B cell (primary cell): ENCODE results near the gene RPTOR. TPM values are rescaled to one million over a fixed set of nuclear protein-coding genes. Genes with fewer than 3 reads are reported as not detected.

Experiments
- ATAC-seq: fragments of 200-7000 bp; cut with Tn5 transposase; one replicate; pipeline ENCODE4 v1.10.0; 2021; ENCODE audit warnings: low read depth, mild to moderate bottlenecking, moderate number of reproducible peaks, moderate library complexity
- CTCF ChIA-PET: fragments of 350-600 bp; sonication (Branson Sonifier 250); formaldehyde crosslinking; loops from one replicate; lab custom pipeline; 2021; ENCODE audit warnings: antibody characterized with exemption, inconsistent platforms; lab: Charles Lee
- POLR2A ChIA-PET: fragments of 350-600 bp; sonication (Branson Sonifier 250); formaldehyde crosslinking; loops from one replicate; lab custom pipeline; 2021; ENCODE audit warnings: antibody characterized with exemption; lab: Charles Lee
- DNase-seq: peaks from one replicate; pipeline ENCODE4 v3.0.0; 2013
- H2AFZ ChIP-seq: 2 replicates; pipeline ENCODE4 v1.6.1; 2012; ENCODE audit warnings: mild to moderate bottlenecking, low read depth, low read length; ENCODE audit not compliant: insufficient read depth, poor library complexity, severe bottlenecking
- H3K27ac ChIP-seq, 2 donors: 1 replicate in 1 of 2; 2 replicates in 1 of 2; pipeline ENCODE4 v1.5.1; 2012 to 2013; ENCODE audit warnings: low read length in 2 of 2, mild to moderate bottlenecking in 2 of 2, moderate library complexity in 1 of 2
- H3K27me3 ChIP-seq, 4 experiments: fragments of 200-600 bp in 1 of 4; sonication (generic) in 1 of 4; replicated peaks in 1 of 4; 1 replicate in 2 of 4; 2 replicates in 2 of 4; pipeline versions ENCODE4 v1.6.1 to v1.7.0; 2013 to 2016; ENCODE audit warnings: low read length in 3 of 4, mild to moderate bottlenecking in 2 of 4, mixed read lengths in 1 of 4, moderate library complexity in 1 of 4; ENCODE audit not compliant: insufficient read depth in 4 of 4, control insufficient read depth in 3 of 4; ENCODE audit errors: control extremely low read depth in 1 of 4
- H3K36me3 ChIP-seq, 2 experiments: replicated peaks in 1 of 2; 1 replicate in 1 of 2; 2 replicates in 1 of 2; pipeline versions ENCODE4 v1.6.1 to v1.7.1; 2013; ENCODE audit warnings: low read length in 1 of 2; ENCODE audit not compliant: insufficient read depth in 2 of 2, control insufficient read depth in 1 of 2; ENCODE audit errors: control extremely low read depth in 1 of 2, extremely low read depth in 1 of 2
- H3K4me1 ChIP-seq, 2 donors: fragments of 200-600 bp in 1 of 2; sonication (generic) in 1 of 2; 1 replicate in 1 of 2; 2 replicates in 1 of 2; pipeline versions ENCODE4 v1.5.1 to v1.6.1; 2013 to 2017; ENCODE audit warnings: low read length in 2 of 2; ENCODE audit not compliant: control insufficient read depth in 2 of 2, insufficient read depth in 2 of 2
- H3K4me2 ChIP-seq: replicated peaks from 2 replicates; pipeline ENCODE3; 2012; ENCODE audit warnings: mild to moderate bottlenecking, low read depth, low read length; ENCODE audit not compliant: poor library complexity, severe bottlenecking
- H3K4me3 ChIP-seq, 5 experiments: fragments of 200-600 bp in 1 of 5; sonication (generic) in 1 of 5; 1 replicate in 3 of 5; 2 replicates in 2 of 5; pipeline versions ENCODE4 v1.5.1 to v1.7.0; 2011 to 2016; ENCODE audit warnings: low read length in 4 of 5, mild to moderate bottlenecking in 4 of 5, low read depth in 2 of 5, control low read depth in 1 of 5, moderate library complexity in 1 of 5; ENCODE audit not compliant: insufficient read depth in 1 of 5; ENCODE audit errors: control extremely low read depth in 1 of 5, extremely low read depth in 1 of 5
- H3K79me2 ChIP-seq: fragments of 200-600 bp; sonication (generic); one replicate; pipeline ENCODE4 v1.6.0; 2016; ENCODE audit warnings: low read length; ENCODE audit not compliant: control insufficient read depth, insufficient read depth
- H3K9ac ChIP-seq: fragments of 200-600 bp; sonication (generic); 2 replicates; pipeline ENCODE4 v1.6.1; 2017; ENCODE audit warnings: mild to moderate bottlenecking, low read length, moderate library complexity
- H3K9me3 ChIP-seq, 3 donors: one replicate each; pipeline versions ENCODE4 v1.6.1 to v1.7.1; 2013; ENCODE audit warnings: low read length in 2 of 3; ENCODE audit not compliant: control insufficient read depth in 2 of 3, insufficient read depth in 1 of 3; ENCODE audit errors: control extremely low read depth in 1 of 3
- H4K20me1 ChIP-seq: 2 replicates; pipeline ENCODE4 v1.6.0; 2012; ENCODE audit warnings: mild to moderate bottlenecking, low read length; ENCODE audit not compliant: insufficient read depth, control insufficient read depth, poor library complexity, severe bottlenecking
- H3K27ac Mint-ChIP-seq: one replicate; pipeline ENCODE4 v1.8.0; 2021; ENCODE audit warnings: mixed read lengths
- H3K27me3 Mint-ChIP-seq: one replicate; pipeline ENCODE4 v1.8.0; 2021; ENCODE audit warnings: mixed read lengths
- H3K4me1 Mint-ChIP-seq: one replicate; pipeline ENCODE4 v1.8.0; 2021; ENCODE audit warnings: mixed read lengths
- H3K4me3 Mint-ChIP-seq: one replicate; pipeline ENCODE4 v1.8.0; 2021; ENCODE audit warnings: mixed read lengths
- H3K9me3 Mint-ChIP-seq: one replicate; pipeline ENCODE4 v1.8.0; 2022; ENCODE audit warnings: mixed read lengths; ENCODE audit not compliant: insufficient read depth
- CTCF ChIP-seq: fragments of 200-600 bp; IDR thresholded peaks from one replicate; pipeline ENCODE4 v1.8.0; 2022; ENCODE audit warnings: antibody characterized with exemption, mild to moderate bottlenecking
- EZH2 ChIP-seq: IDR thresholded peaks from 2 replicates; pipeline ENCODE4 v1.6.1; 2012; ENCODE audit warnings: borderline replicate concordance, low read depth, mild to moderate bottlenecking, moderate library complexity, low read length; ENCODE audit not compliant: insufficient read depth, poor library complexity, severe bottlenecking
- WGBS: methylation state at CpG from one replicate; pipeline ENCODE4 v1.1.5; 2013; ENCODE audit warnings: missing lambda C conversion rate; ENCODE audit not compliant: insufficient coverage; 5-methylcytosine and 5-hydroxymethylcytosine counted together
- intact Hi-C: fragments of 100-400 bp; cut with micrococcal nuclease; formaldehyde crosslinking; loops from one replicate; pipeline ENCODE4 v1.10.0; 2022
- polyA plus RNA-seq: library from polyadenylated mRNA; depleted of rRNA; stranded (reverse); fragments of >200 nt; gene quantifications from 2 replicates; pipeline ENCODE4 v1.2.3, GENCODE V29; 2012
- total RNA-seq, 2 donors: library from RNA; stranded (reverse); fragments of 120-200 nt in 1 of 2; gene quantifications; 1 replicate in 1 of 2; 2 replicates in 1 of 2; pipeline versions ENCODE4 v1.2.3 to v1.2.4, GENCODE V29; 2013 to 2022

The RPTOR gene
- total and polyA plus RNA-seq, 2 donors (not counting 1 experiment from before 2014, with no cell fraction given), result 13.4 to 58.8 TPM

GRCh38 chr17:80986816-80987475 is 442.3 kb downstream of the RPTOR start:
- peaks cover 33% of the 10 kb centered on the region for H3K4me1 Mint-ChIP-seq
- ATAC-seq (peak; percentile 16), DNase-seq (peak; percentile 41)
- Histone ChIP-seq H3K4me3 (no peak overlapping the region), H3K79me2 (peaks cover 5% of the 10 kb centered on the region), H3K36me3 (no peaks in the 10 kb centered on the region), H3K9me3 (no peaks in the 10 kb centered on the region), H3K27ac (peak overlapping the region in 1 of 2 donors; percentile 59), H3K4me2 (peak overlapping the region; percentile 66), H3K9ac (no peak overlapping the region), H2AFZ (peak overlapping the region; percentile 50), H4K20me1 (no peaks in the 10 kb centered on the region), H3K27me3 (no peaks in the 10 kb centered on the region), H3K4me1 (peaks cover 24 to 47% of the 10 kb centered on the region in 2 donors)
- ChIA-PET POLR2A (no interaction called here), CTCF (interaction anchor here (0.8 to 1.3 kb wide), 4 partner anchors 17 to 412 kb away, joined by 3 to 6 read pairs (median 4); no protein-coding TSS in a partner anchor)
- H3K4me3 Mint-ChIP-seq, result peak overlapping the region; percentile 32
- no peaks in the 10 kb centered on the region for H3K9me3 Mint-ChIP-seq
- 6% methylated on average over 16 of the region's 18 CpGs for WGBS
- peak overlapping the region; percentile 72 for H3K27ac Mint-ChIP-seq
- intact Hi-C loops, result loop anchor here (5.0 to 10.0 kb wide), 2 partner anchors 35 to 252 kb away; no protein-coding TSS in a partner anchor
- TF ChIP-seq EZH2, result no peak
- no peaks in the 10 kb centered on the region for H3K27me3 Mint-ChIP-seq

- no peak overlapping the region for H3K9ac ChIP-seq
- H4K20me1 ChIP-seq, result peaks cover 8% of the 10 kb centered on the region
- Mint-ChIP-seq H3K27me3 (no peaks in the 10 kb centered on the region), H3K9me3 (no peaks in the 10 kb centered on the region), H3K27ac (peak overlapping the region; percentile 56), H3K4me3 (peak overlapping the region; percentile 57), H3K4me1 (peaks cover 38% of the 10 kb centered on the region)
- no peaks in the 10 kb centered on the region for H3K9me3 ChIP-seq
- ATAC-seq (no peak), DNase-seq (peak; percentile 33)
- CTCF ChIA-PET, result interaction anchor here (0.6 to 2.7 kb wide), 12 partner anchors 9 to 562 kb away, joined by 3 to 25 read pairs (median 4); no protein-coding TSS in a partner anchor
- POLR2A ChIA-PET, result no interaction called here
- peak overlapping the region in 1 of 2 donors; percentile 29 for H3K27ac ChIP-seq
- TF ChIP-seq CTCF, result no peak
- no peak for TF ChIP-seq EZH2
- peaks cover 31 to 54% of the 10 kb centered on the region in 2 donors for H3K4me1 ChIP-seq
- H3K79me2 ChIP-seq, result peaks cover 5% of the 10 kb centered on the region
- no peak overlapping the region for H3K4me3 ChIP-seq
- peak overlapping the region; percentile 50 for H2AFZ ChIP-seq
- H3K36me3 ChIP-seq, result no peaks in the 10 kb centered on the region
- intact Hi-C loops, result loop anchor here (5.0 to 10.0 kb wide), 2 partner anchors 34 to 253 kb away; no protein-coding TSS in a partner anchor
- peak overlapping the region; percentile 66 for H3K4me2 ChIP-seq
- no peaks in the 10 kb centered on the region for H3K27me3 ChIP-seq
- 61% methylated on average over 16 of the region's 16 CpGs for WGBS
Observed at GRCh38 chr17:80987941-80988461, 443.4 kb downstream of the RPTOR start.
